ENCODE data around the gene GMCL1.
"Not testable (repeated sequence)": the region's sequence is repeated elsewhere in the genome, so short reads cannot be mapped to it uniquely, and the experiment has no call there.

GMCL1 gene, protein sequence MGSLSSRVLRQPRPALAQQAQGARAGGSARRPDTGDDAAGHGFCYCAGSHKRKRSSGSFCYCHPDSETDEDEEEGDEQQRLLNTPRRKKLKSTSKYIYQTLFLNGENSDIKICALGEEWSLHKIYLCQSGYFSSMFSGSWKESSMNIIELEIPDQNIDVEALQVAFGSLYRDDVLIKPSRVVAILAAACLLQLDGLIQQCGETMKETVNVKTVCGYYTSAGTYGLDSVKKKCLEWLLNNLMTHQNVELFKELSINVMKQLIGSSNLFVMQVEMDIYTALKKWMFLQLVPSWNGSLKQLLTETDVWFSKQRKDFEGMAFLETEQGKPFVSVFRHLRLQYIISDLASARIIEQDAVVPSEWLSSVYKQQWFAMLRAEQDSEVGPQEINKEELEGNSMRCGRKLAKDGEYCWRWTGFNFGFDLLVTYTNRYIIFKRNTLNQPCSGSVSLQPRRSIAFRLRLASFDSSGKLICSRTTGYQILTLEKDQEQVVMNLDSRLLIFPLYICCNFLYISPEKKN

DNA sequence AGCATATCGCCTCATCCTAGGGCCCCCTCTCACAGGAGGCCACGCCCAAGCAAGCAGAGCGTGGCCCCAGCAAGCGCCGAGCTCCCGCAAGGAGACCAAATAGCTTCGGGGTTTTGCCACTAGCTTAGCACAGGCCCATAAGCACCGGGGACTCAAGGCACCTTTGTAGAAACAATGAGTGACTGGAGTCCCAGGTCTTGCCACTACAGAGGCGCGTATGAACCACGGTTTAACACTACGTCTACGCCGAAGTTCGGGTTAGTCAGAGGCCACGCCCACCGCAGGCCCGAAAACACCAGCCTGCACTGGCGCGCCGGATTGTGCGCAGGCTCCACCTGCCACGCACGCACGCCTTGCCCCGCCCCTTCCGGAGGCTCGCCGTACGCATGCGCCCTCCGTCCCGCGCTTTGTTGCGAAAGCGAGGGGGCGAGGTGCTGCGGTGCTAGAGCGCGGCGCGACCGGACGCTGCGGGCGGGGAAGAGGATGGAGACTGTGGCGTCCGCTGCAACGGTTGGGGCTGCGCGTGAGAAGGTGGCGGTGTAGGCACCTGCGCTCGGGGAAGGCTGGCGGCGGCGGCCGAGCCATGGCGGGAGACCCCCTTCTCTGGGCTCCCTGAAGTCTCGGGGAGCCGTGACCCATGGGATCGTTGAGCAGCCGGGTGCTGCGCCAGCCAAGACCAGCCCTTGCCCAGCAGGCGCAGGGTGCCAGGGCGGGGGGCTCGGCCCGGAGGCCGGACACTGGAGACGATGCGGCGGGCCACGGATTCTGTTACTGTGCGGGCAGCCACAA lies at the start of gene GMCL1:
GMCL1 (plus strand) TSS at position 405 of the 789 bp plus-strand sequence; CDS start at position 638, 233 bp downstream.
- peak; percentile 95 to 99 (median 97) for DNase-seq (ENCODE audit: low read depth in 3 of 3, low spot score in 1 of 3)

DNA sequence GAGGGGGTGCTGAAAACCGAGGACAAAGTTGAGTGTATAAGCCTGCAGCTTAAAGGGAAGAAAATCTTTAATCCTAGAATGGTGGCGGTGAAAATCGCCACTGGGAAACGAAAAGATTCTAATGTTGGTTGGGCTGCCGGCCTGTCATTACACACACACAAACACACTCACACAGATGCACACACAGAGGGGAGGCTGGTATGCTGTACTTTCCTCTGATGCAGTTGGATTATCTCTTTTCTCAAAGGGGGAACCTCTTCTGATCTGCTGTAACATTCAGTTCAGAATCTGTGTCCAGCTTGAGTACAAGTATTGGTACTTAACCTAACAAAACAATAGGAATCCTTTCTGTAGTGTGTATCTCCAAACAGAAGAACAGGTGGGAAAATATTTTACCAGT lies 48.5 kb upstream of the GMCL1 start:
- no peak for DNase-seq (ENCODE audit: low read depth in 3 of 3, low spot score in 1 of 3)

DNA sequence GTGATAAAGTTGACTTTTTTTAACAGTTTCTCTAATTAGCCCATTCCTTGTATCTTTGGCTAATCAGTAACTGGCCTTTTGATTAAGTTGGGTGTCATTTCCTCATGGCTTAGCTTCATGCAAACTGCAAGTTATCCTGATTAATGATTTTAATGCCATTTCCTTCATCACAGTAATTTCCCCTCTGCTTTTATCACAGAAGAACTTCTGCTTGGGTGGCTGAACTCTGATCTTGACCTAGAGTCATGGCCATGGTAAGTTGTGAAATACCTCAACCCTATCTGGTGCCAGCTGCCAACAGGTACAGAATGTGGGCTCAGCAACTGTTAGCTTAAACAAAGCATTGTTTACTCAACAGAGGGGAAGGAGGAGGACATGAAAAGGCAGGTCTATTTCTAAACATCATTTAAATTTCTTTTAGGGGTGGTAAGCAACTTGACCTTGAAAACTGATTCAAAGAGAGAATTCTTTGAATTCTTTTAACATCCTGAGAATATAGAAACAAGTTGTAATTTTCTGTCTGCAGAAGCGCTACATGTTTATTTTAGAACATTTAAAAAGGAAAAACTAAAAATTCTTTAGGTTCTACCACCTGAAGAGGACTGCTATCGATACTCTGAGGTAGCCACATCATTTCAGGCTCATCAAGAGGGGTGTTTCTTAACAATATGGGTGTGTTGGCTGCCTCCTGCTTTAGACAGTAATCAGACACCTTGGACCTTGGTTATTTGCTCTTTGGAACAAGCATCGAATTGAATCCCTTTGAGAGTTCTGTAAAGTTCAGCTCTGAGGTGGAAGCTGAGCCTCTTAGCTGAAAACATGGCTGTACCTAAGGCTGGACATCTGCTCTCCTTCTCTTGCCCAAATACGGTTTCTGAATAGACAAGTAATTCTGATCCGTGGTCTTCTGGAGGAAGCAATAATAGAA lies 47.9 kb upstream of the GMCL1 start:
- DNase-seq (ENCODE audit: low read depth in 3 of 3, low spot score in 1 of 3): no peak

DNA sequence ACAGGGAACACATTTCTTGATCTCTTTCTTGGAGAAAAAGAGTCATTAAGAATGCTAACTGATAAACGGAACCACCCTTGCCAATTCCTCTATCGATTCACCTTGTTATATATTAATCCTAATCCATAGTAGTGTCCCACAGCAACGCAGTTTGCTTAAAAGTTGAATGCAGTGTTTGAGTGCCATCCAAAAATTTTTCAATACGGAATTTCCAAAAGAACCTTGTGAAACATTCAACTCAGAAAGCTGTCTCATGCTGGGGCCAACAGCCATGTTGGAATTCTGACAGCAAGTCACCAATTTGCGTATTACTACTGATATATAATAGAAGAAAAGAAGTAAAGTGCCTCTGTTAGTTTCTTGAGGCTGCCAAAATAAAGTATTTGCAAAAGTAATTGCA lies 45.2 kb upstream of the GMCL1 start:
- DNase-seq (ENCODE audit: low read depth in 3 of 3, low spot score in 1 of 3): no peak

DNA sequence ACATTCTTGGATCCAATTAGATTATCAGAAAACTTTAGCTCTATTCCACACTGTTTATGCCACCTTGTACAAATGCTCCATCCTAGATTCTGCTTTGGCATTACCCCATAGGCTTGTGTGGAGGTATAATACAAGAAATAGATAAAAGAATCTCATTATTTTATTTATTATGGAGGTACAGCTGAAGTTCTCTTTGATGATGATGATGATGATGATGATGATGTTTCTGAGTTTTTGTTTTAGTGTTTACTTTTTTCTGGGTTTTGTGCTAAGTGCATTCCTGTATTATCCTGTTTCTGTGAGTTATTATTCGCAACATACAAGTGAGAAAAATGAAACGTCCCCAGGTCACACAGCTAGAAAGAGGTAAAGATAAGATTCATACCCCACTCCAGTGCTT lies 44.1 kb upstream of the GMCL1 start:
- DNase-seq (ENCODE audit: low read depth in 3 of 3, low spot score in 1 of 3): no peak

DNA sequence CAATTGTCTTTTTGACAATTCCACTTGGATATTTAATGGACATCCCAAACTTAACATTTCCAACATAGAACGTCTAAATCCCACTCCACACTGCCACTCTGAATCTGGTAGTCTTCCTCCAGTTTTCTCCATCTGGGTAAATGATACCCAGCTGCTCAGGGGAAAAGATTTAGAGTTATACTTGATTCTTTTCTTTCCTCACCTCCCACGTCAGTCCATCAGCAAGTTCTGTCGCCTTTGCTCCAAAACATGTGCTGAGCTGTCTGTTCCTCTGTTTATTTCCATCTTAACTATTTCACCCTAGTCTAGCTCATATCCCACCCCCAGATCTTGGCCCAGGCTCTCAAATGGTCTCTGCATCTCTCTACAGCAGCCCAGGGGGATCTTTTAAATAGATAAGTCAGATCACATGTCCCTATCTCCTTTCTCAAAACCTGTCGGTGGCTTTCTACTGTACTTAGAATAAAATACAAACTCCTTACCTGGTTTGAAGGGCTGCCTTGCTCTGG lies 43.4 kb upstream of the GMCL1 start:
- no peak for DNase-seq (ENCODE audit: low read depth in 3 of 3, low spot score in 1 of 3)

DNA sequence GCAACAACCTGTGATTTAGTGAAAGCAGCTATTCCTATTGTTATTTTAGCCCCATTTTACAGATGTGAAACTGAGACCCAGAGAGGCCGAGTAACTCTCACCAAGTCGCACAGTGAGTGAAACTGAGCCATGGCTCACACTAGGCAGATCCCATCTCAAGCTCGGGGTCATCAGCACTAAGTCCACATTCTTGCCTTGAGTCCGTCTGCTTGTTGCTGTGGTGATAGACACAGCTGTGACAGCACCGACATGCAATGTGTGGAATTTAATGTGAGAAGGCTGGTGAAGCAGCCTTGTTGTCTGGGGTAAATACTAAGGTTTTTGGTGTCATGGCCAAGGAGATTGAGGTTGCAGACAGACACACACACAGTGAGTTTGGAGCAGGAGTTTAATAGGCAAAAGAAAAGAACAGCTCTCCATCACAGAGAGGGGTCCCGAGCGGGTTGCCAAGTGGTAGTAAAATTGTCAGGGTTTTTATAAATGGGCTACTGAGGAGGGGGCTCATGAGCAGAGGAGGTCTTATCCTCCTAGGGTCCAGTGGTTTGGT lies 40.2 kb upstream of the GMCL1 start:
- no peak for DNase-seq (ENCODE audit: low read depth in 3 of 3, low spot score in 1 of 3)

DNA sequence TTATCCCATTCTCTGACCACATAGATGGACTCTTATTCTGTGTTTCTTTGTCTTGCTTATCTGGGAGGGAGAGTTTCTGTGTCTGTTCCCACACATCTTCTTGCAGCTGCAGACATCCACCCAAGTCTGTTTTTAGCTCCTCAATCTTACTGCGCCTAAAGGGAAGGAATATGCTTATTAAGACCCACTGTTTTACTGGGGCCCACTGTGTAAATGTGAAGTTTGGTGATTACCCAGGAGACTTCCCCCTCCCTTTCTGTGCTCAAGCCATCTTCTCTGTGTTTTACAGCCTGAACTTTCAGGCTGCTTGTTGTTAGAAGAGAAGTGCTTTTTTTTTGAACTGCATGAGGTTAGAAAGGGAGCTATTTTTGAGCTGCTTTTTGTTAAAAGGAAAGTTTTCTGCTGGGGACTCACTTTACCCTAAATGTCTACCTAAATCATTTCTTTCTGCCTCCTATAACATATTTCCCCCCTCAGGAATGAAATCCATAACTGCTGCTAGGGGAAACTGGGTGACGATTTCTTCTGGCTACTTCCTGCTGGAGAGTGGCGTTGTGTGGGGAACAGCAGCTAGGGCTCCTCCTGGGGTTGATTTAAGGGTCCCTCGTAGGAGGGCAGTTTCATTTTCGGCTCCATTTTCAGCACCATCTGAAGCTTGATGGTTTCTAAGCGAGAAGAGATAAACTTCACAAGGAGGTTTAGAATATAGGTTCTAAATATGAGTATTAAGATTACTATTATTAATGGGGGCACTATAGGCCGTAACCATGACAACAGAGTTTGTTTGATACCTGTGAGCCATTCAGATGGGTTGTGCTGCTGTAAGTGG lies 39.5 kb upstream of the GMCL1 start:
- no peak for DNase-seq (ENCODE audit: low read depth in 3 of 3, low spot score in 1 of 3)

DNA sequence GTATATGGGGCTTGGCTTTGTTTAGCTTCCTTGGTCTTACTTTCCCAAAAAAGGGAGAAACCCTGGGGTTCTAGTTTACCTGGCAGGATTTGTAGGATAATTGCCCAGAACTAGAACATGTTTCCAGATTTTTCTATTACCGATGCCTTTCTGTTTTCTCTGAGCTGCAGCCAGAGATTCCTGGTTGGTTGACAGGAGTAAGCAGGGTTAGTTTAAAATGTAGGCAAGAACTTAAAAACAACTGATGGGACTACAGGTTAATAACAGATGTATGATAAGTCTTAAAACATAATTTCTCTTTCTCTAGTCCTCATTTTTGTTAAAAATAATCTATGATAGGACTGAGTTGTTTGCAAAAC lies 38.9 kb upstream of the GMCL1 start:
- DNase-seq (ENCODE audit: low read depth in 3 of 3, low spot score in 1 of 3): no peak

DNA sequence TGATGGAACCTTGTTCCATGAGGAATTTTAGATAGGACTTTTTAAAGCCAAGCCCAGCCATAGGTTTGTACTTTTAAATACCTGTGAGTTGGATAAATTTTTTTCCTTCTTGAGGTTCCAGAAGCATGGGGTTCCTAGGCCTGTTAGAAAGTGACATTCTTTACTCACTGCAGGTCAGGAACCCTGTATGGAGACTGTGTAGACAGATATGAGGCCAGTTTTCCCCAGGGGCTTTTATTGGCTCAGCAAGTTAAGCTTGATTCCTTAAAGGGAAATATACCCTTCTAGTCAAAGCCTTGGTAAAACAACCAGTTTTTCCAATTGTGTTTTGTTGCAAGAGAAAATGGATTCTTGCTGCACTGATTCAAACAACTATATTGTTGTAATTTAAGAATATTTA lies 38.4 kb upstream of the GMCL1 start:
- no peak for DNase-seq (ENCODE audit: low read depth in 3 of 3, low spot score in 1 of 3)

DNA sequence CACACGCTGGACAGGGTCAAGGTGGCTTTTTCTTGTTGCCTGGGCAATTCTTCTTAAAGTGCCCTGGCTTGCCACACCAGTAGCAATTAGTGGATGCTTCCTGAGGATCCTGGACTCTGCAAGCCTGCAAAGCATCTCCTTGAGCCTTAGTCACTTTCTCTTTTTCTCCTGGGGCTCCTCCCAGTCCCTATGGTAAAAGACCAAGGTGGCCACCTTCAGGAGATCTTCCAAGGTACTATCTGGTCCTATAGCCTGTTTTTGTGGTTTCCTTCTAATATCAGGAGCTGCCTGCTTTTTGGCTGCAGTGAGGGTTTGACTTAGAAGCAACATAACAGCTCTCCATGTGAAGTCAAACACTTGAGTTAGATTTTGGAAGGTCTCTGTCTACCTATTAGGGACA lies 33.3 kb upstream of the GMCL1 start:
- no peak for DNase-seq (ENCODE audit: low read depth in 3 of 3, low spot score in 1 of 3)

DNA sequence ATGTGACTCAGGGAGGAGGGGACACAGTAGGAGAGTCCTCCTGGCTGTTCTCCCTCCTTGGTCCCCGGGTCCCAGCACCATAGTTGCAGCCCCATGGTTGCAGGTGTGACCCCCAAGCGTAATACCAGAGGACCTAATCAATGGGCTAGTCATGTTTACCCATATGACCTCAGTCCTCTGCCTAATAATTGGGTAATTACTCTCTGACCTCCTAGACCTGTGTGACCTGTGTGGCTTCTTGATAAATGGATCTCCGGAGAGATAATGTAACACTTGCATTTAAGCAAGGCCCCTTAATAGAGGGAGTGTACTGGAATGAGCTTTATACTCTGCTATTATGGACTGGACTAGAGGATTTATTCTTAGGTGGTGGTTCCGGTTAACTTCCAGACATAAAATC lies 32.2 kb upstream of the GMCL1 start:
- DNase-seq (ENCODE audit: low read depth in 3 of 3, low spot score in 1 of 3): no peak

DNA sequence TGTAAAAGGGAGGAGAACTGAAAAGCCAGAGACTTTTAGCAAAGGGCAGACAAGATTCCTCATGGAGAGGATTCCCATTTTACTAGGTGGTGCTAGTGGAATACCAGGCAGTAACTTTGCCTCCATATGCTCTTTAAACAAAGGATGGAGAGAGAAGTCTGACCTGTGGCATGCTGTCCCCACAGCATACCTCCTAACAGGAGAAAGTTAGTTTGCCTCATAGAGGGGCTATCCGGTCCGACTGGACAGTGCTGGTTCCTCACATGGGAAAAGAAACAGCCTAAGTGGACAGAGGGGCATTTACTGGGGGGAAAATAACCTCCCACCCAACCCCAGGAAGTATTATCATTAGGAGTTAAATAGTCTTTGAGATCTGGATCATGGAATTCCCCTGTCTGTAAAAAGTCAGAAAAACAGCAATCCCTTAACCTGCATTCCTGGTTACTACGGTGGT lies 31.6 kb upstream of the GMCL1 start:
- DNase-seq (ENCODE audit: low read depth in 3 of 3, low spot score in 1 of 3): no peak

DNA sequence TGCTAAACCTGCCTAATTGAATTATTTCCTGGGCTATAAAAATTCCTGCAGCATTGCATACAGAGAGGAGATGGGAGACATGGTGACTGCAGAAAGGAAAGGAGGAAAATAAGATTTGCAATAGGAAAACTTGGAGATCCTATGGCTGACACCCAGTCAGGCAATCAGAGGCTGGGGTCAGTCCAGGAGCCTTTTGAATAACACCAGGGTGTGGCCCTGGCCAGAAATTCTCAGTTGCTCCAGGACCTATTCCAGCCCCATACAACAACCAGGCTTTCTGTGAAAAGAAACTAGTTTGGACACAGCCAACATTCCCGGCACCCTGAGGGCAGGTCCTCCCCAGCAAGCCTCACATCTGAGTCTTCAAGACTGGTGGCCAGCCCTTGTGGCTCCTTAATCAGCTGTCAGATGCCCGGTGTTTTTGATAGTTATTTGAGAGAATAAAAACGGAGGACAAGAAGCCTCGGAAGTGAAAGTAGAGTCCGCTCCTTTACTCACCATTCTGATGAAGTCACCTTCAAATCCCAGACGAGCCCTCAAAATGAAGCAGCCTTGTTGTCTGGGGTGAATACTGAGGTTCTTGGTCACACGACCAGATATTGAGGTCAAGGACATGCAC lies 31.1 kb upstream of the GMCL1 start:
- DNase-seq (ENCODE audit: low read depth in 3 of 3, low spot score in 1 of 3): no peak

DNA sequence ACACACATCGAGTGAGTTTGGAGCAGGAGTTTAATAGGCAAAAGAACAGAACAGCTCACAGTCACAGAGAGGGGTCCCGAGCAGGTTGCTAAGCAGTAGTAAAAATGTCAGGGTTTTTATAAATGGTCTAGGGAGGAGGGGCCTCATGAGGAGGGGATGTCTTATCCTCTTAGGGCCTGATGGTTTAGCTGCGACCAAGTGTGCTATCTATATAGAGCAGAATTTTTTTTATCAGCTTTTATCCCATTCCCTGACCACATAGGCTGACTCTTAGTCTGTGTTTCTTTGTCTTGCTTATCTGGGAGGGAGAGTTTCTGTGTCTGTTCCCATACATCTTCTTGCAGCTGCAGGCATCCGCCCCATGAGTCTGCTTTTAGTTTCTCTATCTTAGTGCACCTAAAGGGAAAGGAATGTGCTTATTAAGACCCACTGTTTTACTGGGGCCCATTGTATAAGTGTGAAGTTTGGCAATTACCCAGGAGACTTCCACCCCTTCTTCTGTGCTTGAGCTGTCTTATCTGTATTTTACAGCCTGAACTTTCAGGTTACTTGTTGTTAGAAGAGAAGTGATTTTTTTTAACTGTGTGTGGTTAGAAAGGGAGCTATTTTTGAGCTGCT lies 30.4 kb upstream of the GMCL1 start:
- DNase-seq (ENCODE audit: low read depth in 3 of 3, low spot score in 1 of 3): no peak

DNA sequence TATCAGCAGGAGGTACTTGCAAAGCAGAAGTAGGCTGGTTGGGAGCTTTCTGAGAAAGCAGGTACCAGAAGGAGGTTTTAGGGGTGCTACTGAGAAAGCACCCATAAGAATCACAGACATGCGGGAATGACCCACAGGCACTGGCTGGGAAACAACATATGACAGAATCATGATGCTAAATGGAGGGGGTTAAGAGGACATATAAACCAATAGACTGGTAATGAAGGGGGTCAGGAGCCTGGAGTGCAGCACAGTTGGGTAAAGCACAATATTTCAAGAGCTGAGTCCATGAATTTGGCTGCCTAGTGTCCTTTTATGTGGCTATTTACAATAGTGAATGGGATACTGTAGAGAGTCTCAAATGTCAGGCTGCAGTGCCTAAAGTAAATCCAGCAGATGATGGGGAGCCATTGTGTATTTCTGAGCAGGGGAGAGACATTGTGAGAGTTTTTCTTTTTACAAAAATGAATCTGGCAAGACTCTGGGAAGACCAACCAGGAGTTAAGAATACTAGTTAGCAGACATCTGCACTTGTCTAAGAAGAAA lies 27.6 kb upstream of the GMCL1 start:
- no peak for DNase-seq (ENCODE audit: low read depth in 3 of 3, low spot score in 1 of 3)

DNA sequence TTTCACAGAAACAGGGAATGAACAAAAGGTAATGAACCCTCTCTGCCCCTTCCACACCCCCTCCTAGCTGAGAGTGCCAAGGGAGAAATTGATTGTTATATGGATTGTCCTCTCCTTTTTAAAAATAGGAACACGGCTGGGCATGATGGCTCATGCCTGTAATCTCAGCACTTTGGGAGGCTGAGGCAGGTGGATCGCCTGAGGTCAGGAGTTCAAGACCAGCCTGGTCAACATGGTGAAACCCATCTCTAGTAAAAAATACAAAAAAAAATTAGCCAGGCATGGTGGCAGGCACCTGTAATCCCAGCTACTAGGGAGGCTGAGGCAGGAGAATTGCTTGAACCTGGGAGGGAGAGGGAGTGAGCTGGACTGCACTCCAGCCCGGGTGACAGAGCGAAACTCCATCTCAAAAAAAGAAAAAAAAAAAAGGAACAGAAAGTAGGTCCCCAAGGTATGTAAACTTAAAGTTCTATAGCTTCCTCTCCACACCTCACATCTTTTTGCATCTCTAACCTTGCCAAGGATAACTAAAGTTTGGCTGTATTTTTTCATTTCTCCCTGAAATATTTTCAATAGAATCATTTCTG lies 26.6 kb upstream of the GMCL1 start:
- DNase-seq (ENCODE audit: low read depth in 3 of 3, low spot score in 1 of 3): not testable (repeated sequence)

DNA sequence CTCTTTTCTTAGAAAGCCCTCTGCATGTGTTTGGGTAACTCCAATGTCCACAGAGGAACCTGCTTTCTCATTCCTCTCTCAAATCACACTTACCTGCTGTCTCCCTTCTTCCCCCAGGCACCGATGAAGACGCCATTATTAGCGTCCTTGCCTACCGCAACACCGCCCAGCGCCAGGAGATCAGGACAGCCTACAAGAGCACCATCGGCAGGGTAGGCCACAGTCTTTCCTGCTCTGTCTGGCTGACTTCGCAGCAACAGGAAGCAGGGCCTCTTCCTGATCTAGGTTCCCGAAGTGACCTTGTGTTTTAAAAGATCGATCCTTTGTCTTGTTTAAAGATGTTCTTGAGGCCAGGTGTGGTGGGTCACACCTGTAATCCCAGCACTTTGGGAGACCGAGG lies 25.0 kb upstream of the GMCL1 start:
- DNase-seq (ENCODE audit: low read depth in 3 of 3, low spot score in 1 of 3): no peak
